Stimulated activated CD8-positive, alpha-beta memory T cell treated with anti-CD3 and anti-CD28 coated beads, Interleukin-7, amount 100 ng/mL, for 4 hours (primary cell): Measurements from ENCODE around the gene OPRL1.
"Not testable (repeated sequence)": the region's sequence is repeated elsewhere in the genome, so short reads cannot be mapped to it uniquely, and the experiment has no call there.

Experiments used
- DNase-seq, 2 donors: peaks; one replicate each; pipeline ENCODE4 v3.0.0-alpha.2; 2020; ENCODE audit warnings: low read depth in 2 of 2

Gene OPRL1

GRCh38 chr20:64117432-64117777 lies 37.5 kb downstream of the OPRL1 start:
- not testable (repeated sequence) for DNase-seq

- no peak for DNase-seq
Observed at GRCh38 chr20:64119301-64119680, 39.4 kb downstream of the OPRL1 start.

- no peak for DNase-seq
Observed at GRCh38 chr20:64119681-64120341, 39.9 kb downstream of the OPRL1 start.

- DNase-seq, result no peak
Observed at GRCh38 chr20:64121586-64121985, 41.7 kb downstream of the OPRL1 start.

GRCh38 chr20:64122927-64123326 lies 43.0 kb downstream of the OPRL1 start:
- DNase-seq, result not testable (repeated sequence)

- DNase-seq, result not testable (repeated sequence)
Observed at GRCh38 chr20:64123517-64123916, 43.6 kb downstream of the OPRL1 start.

GRCh38 chr20:64129146-64129782 lies 49.4 kb downstream of the OPRL1 start:
- DNase-seq, result no peak

GRCh38 chr20:64130271-64130670 lies 50.4 kb downstream of the OPRL1 start:
- no peak for DNase-seq

- DNase-seq, result no peak
Observed at GRCh38 chr20:64130876-64131275, 51.0 kb downstream of the OPRL1 start.

- DNase-seq, result no peak
Observed at GRCh38 chr20:64131406-64131805, 51.5 kb downstream of the OPRL1 start.

GRCh38 chr20:64133951-64134407 lies 54.1 kb downstream of the OPRL1 start:
- DNase-seq, result no peak

GRCh38 chr20:64134744-64135143 lies 54.9 kb downstream of the OPRL1 start:
- not testable (repeated sequence) for DNase-seq

- DNase-seq, result no peak
Observed at GRCh38 chr20:64136004-64136710, 56.3 kb downstream of the OPRL1 start.

- DNase-seq, result no peak
Observed at GRCh38 chr20:64137598-64138031, 57.7 kb downstream of the OPRL1 start.

- DNase-seq, result no peak
Observed at GRCh38 chr20:64138276-64138815, 58.5 kb downstream of the OPRL1 start.

GRCh38 chr20:64139199-64140060 lies 59.5 kb downstream of the OPRL1 start:
- no peak for DNase-seq

- no peak for DNase-seq
Observed at GRCh38 chr20:64140061-64140931, 60.4 kb downstream of the OPRL1 start.

GRCh38 chr20:64140956-64141355 lies 61.1 kb downstream of the OPRL1 start:
- DNase-seq, result no peak

GRCh38 chr20:64142590-64142989 lies 62.7 kb downstream of the OPRL1 start:
- no peak for DNase-seq

- no peak for DNase-seq
Observed at GRCh38 chr20:64143018-64143801, 63.3 kb downstream of the OPRL1 start.
